Mucosa of descending colon (tissue), 3 donors: ENCODE results near the gene CHRM1. TPM values are rescaled to one million over a fixed set of nuclear protein-coding genes. Genes with fewer than 3 reads are reported as not detected.

Experiments used
- ATAC-seq: fragments of 200-7000 bp; cut with Tn5 transposase; one replicate; pipeline ENCODE4 v1.9.1; 2020; ENCODE audit warnings: mild to moderate bottlenecking, moderate library complexity
- DNase-seq, 3 donors: peaks; one replicate each; pipeline ENCODE4 v3.0.0-alpha.2; 2020
- H3K36me3 ChIP-seq: fragments of 200-600 bp; one replicate; pipeline ENCODE4 v1.8.0; 2021; ENCODE audit warnings: low read depth, mild to moderate bottlenecking
- H3K4me1 ChIP-seq: fragments of 200-600 bp; one replicate; pipeline ENCODE4 v1.8.0; 2021; ENCODE audit warnings: low read depth, mild to moderate bottlenecking
- H3K4me3 ChIP-seq: fragments of 200-600 bp; one replicate; pipeline ENCODE4 v1.8.0; 2021; ENCODE audit warnings: mild to moderate bottlenecking
- H3K9me3 ChIP-seq: fragments of 200-600 bp; one replicate; pipeline ENCODE4 v1.8.0; 2021; ENCODE audit warnings: mild to moderate bottlenecking
- intact Hi-C, 2 donors: fragments of 100-400 bp; cut with DNase I in 1 of 2; cut with micrococcal nuclease in 1 of 2; formaldehyde crosslinking; loops; one replicate each; pipeline versions ENCODE4 v1.11.0 to v1.11.1; 2022; cut with DNase I, micrococcal nuclease
- long read RNA-seq, 2 donors: library from polyadenylated mRNA; unstranded; transcript quantifications; one replicate each; pipeline ENCODE4 v2.0.0, GENCODE V29; 2019 to 2021
- total RNA-seq, 3 donors: library from RNA; stranded (reverse); fragmentation: NEBNext Ultra II Directional in 2 of 3; extraction: Animal tissue kit (Norgen Biotek cat#: 25700) in 2 of 3; gene quantifications; one replicate each; pipeline versions ENCODE4 v1.2.1 to v1.2.4, GENCODE V29; 2021 to 2023
- TF ChIP-seq, protein P1 (sequence below): fragments of 200-600 bp; IDR thresholded peaks from one replicate; pipeline ENCODE4 v1.8.0; 2022; ENCODE audit warnings: antibody characterized with exemption, mild to moderate bottlenecking
- donor health status: DM: no; HTN: no; CAD: no; lungs with moderate emphysema.
- donor health status: DM: no; HTN: no; CAD: no.
- donor health status: DM: no; HTN: yes; CAD: no.

The CHRM1 gene, protein sequence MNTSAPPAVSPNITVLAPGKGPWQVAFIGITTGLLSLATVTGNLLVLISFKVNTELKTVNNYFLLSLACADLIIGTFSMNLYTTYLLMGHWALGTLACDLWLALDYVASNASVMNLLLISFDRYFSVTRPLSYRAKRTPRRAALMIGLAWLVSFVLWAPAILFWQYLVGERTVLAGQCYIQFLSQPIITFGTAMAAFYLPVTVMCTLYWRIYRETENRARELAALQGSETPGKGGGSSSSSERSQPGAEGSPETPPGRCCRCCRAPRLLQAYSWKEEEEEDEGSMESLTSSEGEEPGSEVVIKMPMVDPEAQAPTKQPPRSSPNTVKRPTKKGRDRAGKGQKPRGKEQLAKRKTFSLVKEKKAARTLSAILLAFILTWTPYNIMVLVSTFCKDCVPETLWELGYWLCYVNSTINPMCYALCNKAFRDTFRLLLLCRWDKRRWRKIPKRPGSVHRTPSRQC
- total RNA-seq = 1 to 10 TPM in 1 of 3 donors, under 1 TPM in 2; 0.89 to 1.4 (median 0.96) TPM
- long read RNA-seq, donor 1, partial matches to known transcripts = 0 of 3 reads
- long read RNA-seq, donor 1, other reads (novel, unspliced or antisense) = 2 of 3 reads
- long read RNA-seq, donor 2 = 0 reads

DNA sequence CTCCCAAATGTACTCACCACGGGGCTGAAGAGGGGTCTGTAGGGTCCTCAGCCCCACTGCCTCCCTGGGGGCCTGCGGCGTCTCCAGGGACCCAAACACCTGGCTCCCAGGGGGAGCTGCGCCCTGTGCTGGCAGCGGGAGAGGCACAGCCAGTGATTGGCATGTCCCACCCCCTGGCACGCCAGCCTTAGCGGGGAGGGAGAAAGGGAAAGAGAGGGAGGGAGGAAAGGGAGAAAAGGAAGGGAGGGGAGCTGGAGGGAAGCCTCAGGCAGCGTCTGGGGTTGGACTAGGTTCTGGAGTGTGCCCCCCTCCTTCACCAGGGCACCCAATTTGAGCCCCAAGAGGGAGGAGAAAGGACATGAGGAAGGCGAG lies at the start of gene CHRM1:
TSS of gene CHRM1 (minus strand) at position 163 of the 372 bp plus-strand sequence. CDS start 10,263 bp downstream, outside the sequence.
- peaks cover 21% of the 10 kb centered on the region for H3K4me1 ChIP-seq
- no peaks in the 10 kb centered on the region for H3K36me3 ChIP-seq
- intact Hi-C loops = no loop called here
- H3K9me3 ChIP-seq = no peaks in the 10 kb centered on the region
- TF ChIP-seq, protein P1, sequence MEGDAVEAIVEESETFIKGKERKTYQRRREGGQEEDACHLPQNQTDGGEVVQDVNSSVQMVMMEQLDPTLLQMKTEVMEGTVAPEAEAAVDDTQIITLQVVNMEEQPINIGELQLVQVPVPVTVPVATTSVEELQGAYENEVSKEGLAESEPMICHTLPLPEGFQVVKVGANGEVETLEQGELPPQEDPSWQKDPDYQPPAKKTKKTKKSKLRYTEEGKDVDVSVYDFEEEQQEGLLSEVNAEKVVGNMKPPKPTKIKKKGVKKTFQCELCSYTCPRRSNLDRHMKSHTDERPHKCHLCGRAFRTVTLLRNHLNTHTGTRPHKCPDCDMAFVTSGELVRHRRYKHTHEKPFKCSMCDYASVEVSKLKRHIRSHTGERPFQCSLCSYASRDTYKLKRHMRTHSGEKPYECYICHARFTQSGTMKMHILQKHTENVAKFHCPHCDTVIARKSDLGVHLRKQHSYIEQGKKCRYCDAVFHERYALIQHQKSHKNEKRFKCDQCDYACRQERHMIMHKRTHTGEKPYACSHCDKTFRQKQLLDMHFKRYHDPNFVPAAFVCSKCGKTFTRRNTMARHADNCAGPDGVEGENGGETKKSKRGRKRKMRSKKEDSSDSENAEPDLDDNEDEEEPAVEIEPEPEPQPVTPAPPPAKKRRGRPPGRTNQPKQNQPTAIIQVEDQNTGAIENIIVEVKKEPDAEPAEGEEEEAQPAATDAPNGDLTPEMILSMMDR = no peak
- no peak within 1 kb of the TSS for H3K4me3 ChIP-seq
- peak; percentile 62 for ATAC-seq
- peak in 2 of 3 donors; percentile 31 to 57 for DNase-seq

DNA sequence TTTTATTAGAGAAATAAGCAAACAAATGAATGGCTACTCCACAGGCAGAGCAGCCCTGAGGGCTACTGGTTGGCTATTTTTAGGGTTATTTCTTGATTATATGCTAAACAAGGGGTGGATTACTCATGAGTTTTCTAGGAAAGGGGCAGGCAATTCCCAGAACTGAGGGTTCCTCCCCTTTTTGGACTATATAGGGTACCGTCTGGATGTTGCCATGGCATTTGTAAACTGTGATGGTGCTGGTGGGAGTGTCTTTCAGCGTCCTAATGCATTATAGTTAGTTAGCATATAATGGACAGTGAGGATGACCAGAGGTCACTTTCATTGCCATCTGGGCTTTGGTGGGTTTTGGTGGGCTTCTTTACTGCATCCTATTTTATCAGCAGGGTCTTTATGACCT lies 44.4 kb upstream of the CHRM1 start:
- no peaks in the 10 kb centered on the region for H3K36me3 ChIP-seq
- ATAC-seq (no peak), DNase-seq (no peak)
- intact Hi-C loops = no loop called here
- no peak overlapping the region for H3K4me3 ChIP-seq
- no peaks in the 10 kb centered on the region for H3K9me3 ChIP-seq
- TF ChIP-seq, protein P1 = no peak
- no peaks in the 10 kb centered on the region for H3K4me1 ChIP-seq

DNA sequence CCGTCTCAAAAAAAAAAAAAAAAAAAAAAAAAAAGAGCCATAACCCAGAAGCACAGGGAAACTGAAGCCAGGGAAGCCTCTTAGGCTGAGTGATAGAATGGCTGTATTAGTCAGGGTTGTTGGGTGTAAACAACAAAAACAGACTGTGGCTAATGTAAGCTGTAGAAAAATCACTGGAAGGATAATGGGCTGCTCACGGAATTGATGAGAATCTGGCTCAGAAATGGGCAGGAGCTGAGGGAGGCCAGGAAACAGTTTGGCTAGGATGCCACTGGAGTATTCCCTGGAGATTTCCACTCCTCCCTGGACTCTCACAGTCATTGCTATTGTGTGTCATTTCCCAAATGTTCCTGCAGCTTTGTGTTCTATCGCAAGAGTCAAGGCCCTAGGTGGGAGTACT lies 41.2 kb upstream of the CHRM1 start:
- Histone ChIP-seq H3K36me3 (no peaks in the 10 kb centered on the region), H3K9me3 (no peaks in the 10 kb centered on the region), H3K4me3 (no peak overlapping the region), H3K4me1 (no peaks in the 10 kb centered on the region)
- TF ChIP-seq, protein P1 = no peak
- intact Hi-C loops = no loop called here
- DNase-seq (no peak), ATAC-seq (no peak)

DNA sequence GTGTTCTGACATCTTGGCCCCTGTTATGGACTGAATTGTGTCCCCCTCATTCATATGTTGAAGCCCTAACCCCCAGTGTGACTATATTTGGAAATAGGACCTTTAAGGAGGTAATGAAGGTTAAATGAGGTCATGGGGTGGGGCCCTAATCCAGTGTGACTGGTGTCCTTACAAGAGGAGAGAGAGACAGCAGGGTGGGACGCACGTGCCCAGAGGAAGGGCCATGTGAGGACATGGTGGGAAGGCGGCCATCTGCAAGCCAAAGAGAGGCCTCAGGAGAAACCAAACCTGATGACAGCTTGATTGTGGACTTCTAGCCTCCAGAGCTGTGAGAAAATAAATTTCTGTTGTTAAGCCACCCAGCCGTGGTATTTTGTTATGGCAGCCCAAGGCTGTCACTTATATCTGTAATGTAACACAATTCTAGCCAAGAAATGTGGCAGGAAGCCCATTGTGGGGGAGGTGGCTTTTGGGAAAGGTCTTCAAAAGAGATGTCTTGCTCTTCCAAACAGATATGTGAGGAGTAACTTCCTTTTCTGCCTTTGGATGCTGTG lies 39.9 kb upstream of the CHRM1 start:
- ATAC-seq = no peak
- Histone ChIP-seq H3K4me3 (no peak overlapping the region), H3K9me3 (no peaks in the 10 kb centered on the region), H3K36me3 (no peaks in the 10 kb centered on the region), H3K4me1 (no peaks in the 10 kb centered on the region)
- TF ChIP-seq, protein P1 = no peak
- no peak for DNase-seq
- intact Hi-C loops = no loop called here

DNA sequence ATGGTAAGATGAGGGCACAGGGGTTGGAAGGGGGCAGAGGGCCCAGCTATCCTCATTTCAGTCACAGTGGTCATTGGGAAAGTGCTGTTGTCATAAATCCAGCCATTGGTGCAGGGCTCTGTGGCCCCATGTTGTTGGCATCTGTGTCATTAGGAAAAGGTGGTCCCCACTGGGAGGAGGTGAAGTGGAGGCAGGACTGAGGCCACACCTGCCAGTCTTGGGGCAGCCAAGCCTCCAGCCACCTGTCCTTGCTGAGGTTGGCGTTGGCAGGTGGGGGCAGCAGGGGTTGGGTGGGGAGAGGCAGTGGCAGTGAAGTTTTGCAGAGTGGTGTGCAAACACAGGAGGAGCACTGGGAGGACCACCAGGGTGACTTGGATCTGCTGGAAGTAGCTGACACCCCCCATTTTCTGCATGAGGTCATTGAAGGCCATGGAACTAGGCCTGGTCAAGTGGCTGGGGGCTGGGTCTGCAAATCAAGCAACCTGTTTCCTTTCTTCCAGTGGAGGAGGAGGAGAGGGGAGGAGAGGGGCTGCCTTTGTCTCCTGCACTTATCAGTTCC lies 38.3 kb upstream of the CHRM1 start:
- no peaks in the 10 kb centered on the region for H3K36me3 ChIP-seq
- DNase-seq (no peak), ATAC-seq (no peak)
- H3K4me3 ChIP-seq = no peak overlapping the region
- H3K9me3 ChIP-seq = no peaks in the 10 kb centered on the region
- TF ChIP-seq, protein P1 = no peak
- intact Hi-C loops = no loop called here
- no peaks in the 10 kb centered on the region for H3K4me1 ChIP-seq
